GM12878 (cell line): ENCODE measurements around the gene OVOL3. TPM values are rescaled to one million over a fixed set of nuclear protein-coding genes. Genes with fewer than 3 reads are reported as not detected.

Source experiments
- ATAC-seq: fragments of 200-7000 bp; cut with Tn5 transposase; 3 replicates; pipeline ENCODE4 v1.9.1; 2020; ENCODE audit warnings: mild to moderate bottlenecking, moderate library complexity
- BruUV-seq: library from RNA; stranded (reverse); fragments of 400-500 nt; replicated peaks from 2 replicates; lab custom pipeline; 2021; lab: Mats Ljungman, UMichigan
- CTCF ChIA-PET: fragments of 300-600 bp; sonication (Branson Sonifier 250); formaldehyde crosslinking; extraction: SDS; loops from one replicate; lab custom pipeline; 2021; ENCODE audit warnings: inconsistent platforms; lab: Yijun Ruan, JAX
- POLR2A ChIA-PET: fragments of 350-600 bp; formaldehyde crosslinking; extraction: SDS; loops from one replicate; lab custom pipeline; 2021; ENCODE audit warnings: inconsistent platforms; lab: Charles Lee
- RAD21 ChIA-PET: fragments of 300-600 bp; sonication (Branson Sonifier 250); formaldehyde crosslinking; loops from one replicate; lab custom pipeline; 2023; ENCODE audit warnings: antibody characterized with exemption; ENCODE audit not compliant: unreplicated experiment; lab: Charles Lee
- SMC1A ChIA-PET: fragments of 300-600 bp; sonication (Branson Sonifier 250); formaldehyde crosslinking; loops from one replicate; lab custom pipeline; 2023; ENCODE audit not compliant: unreplicated experiment, uncharacterized antibody; lab: Charles Lee
- DNase-seq: peaks from one replicate; pipeline ENCODE4 v3.0.0-alpha.2; 2011; ENCODE audit warnings: low read depth, low spot score
- FAIRE-seq: peaks from 3 replicates; lab custom pipeline; 2011; peaks lifted over from hg19 to GRCh38; lab: Jason Lieb, UNC
- H2AFZ ChIP-seq: 2 replicates; pipeline ENCODE4 v1.6.0; 2011; ENCODE audit warnings: low read depth, low read length, control low read depth; ENCODE audit not compliant: control insufficient read depth
- H3K27ac ChIP-seq: 2 replicates; pipeline ENCODE4 v1.5.1; 2011; ENCODE audit warnings: control low read depth; ENCODE audit not compliant: control insufficient read depth, insufficient read depth
- H3K27me3 ChIP-seq, 2 experiments: replicated peaks in 1 of 2; 2 replicates each; pipeline versions ENCODE4 v1.6.0 to v1.6.1; 2011; ENCODE audit warnings: low read length in 1 of 2; ENCODE audit not compliant: control insufficient read depth in 2 of 2, insufficient read depth in 2 of 2
- H3K36me3 ChIP-seq, 2 experiments: 2 replicates each; pipeline ENCODE4 v1.5.1; 2011; ENCODE audit warnings: low read length in 1 of 2; ENCODE audit not compliant: control insufficient read depth in 2 of 2, insufficient read depth in 2 of 2
- H3K4me1 ChIP-seq: 2 replicates; pipeline ENCODE4 v1.6.1; 2011; ENCODE audit warnings: mild to moderate bottlenecking, low read length, moderate library complexity, mixed read lengths; ENCODE audit not compliant: control insufficient read depth, insufficient read depth
- H3K4me2 ChIP-seq: 2 replicates; pipeline ENCODE4 v1.6.0; 2011; ENCODE audit warnings: control low read depth; ENCODE audit not compliant: control insufficient read depth, insufficient read depth
- H3K4me3 ChIP-seq: fragments of 200-600 bp; sonication (generic); 2 replicates; pipeline ENCODE4 v1.5.1; 2016
- H3K79me2 ChIP-seq: 2 replicates; pipeline ENCODE4 v1.6.0; 2011; ENCODE audit warnings: low read length; ENCODE audit not compliant: control insufficient read depth, insufficient read depth
- H3K9ac ChIP-seq: 2 replicates; pipeline ENCODE4 v1.8.0; 2011; ENCODE audit warnings: low read length, control low read depth, mixed read lengths; ENCODE audit not compliant: control insufficient read depth, insufficient read depth
- H3K9me3 ChIP-seq: replicated peaks from 3 replicates; pipeline ENCODE4 v1.5.1; 2011; ENCODE audit warnings: mild to moderate bottlenecking, low read length; ENCODE audit not compliant: control insufficient read depth, insufficient read depth
- H4K20me1 ChIP-seq: 2 replicates; pipeline ENCODE4 v1.6.0; 2011; ENCODE audit not compliant: control insufficient read depth, insufficient read depth
- BCLAF1 ChIP-seq: fragments of 450-650 bp; IDR thresholded peaks from 2 replicates; pipeline ENCODE4 v1.6.1; 2017; ENCODE audit warnings: antibody characterized with exemption, mild to moderate bottlenecking, moderate library complexity
- CHD4 ChIP-seq: fragments of 200-600 bp; sonication (generic); IDR thresholded peaks from 2 replicates; pipeline ENCODE4 v1.6.1; 2016; ENCODE audit warnings: mild to moderate bottlenecking
- DPF2 ChIP-seq: fragments of 450-650 bp; IDR thresholded peaks from 2 replicates; pipeline ENCODE4 v1.6.1; 2017; ENCODE audit warnings: mild to moderate bottlenecking
- FOXM1 ChIP-seq: IDR thresholded peaks from 2 replicates; pipeline ENCODE4 v1.6.1; 2012; ENCODE audit warnings: low read depth, mild to moderate bottlenecking, inconsistent platforms, low read length, moderate library complexity
- IRF4 ChIP-seq: IDR thresholded peaks from 2 replicates; pipeline ENCODE4 v1.6.1; 2011; ENCODE audit warnings: low read depth, low read length
- JUND ChIP-seq: IDR thresholded peaks from 2 replicates; pipeline ENCODE4 v1.6.1; 2012; ENCODE audit warnings: low read depth, mild to moderate bottlenecking, low read length, improper control_type of control experiment, moderate library complexity
- LARP7 ChIP-seq: fragments of 450-650 bp; IDR thresholded peaks from 2 replicates; pipeline ENCODE4 v1.6.1; 2017; ENCODE audit warnings: mild to moderate bottlenecking
- NFIC ChIP-seq: IDR thresholded peaks from 2 replicates; pipeline ENCODE4 v1.6.1; 2012; ENCODE audit warnings: low read depth, mild to moderate bottlenecking, inconsistent platforms, low read length, moderate library complexity
- NKRF ChIP-seq: fragments of 450-650 bp; conservative IDR thresholded peaks from 2 replicates; pipeline ENCODE4 v1.6.1; 2017; ENCODE audit warnings: mild to moderate bottlenecking, moderate library complexity
- RB1 ChIP-seq: fragments of 450-650 bp; formaldehyde crosslinking; IDR thresholded peaks from 2 replicates; pipeline ENCODE4 v1.6.1; 2017; ENCODE audit warnings: mild to moderate bottlenecking, borderline replicate concordance
- SIN3A ChIP-seq: IDR thresholded peaks from 2 replicates; pipeline ENCODE4 v1.6.1; 2012; ENCODE audit warnings: low read depth, low read length, improper control_type of control experiment
- SMAD1 ChIP-seq: fragments of 450-650 bp; IDR thresholded peaks from 2 replicates; pipeline ENCODE4 v1.6.1; 2018; ENCODE audit warnings: mild to moderate bottlenecking, low read depth; ENCODE audit not compliant: partially characterized antibody
- SMC3 ChIP-seq: IDR thresholded peaks from 2 replicates; pipeline ENCODE4 v1.6.1; 2011; ENCODE audit warnings: low read length, improper control_type of control experiment, borderline replicate concordance
- STAT1 ChIP-seq: fragments of 450-650 bp; conservative IDR thresholded peaks from 2 replicates; pipeline ENCODE4 v1.6.1; 2014; ENCODE audit warnings: antibody characterized with exemption, mild to moderate bottlenecking
- ZZZ3 ChIP-seq: IDR thresholded peaks from 2 replicates; pipeline ENCODE4 v1.6.1; 2011; ENCODE audit warnings: low read depth; ENCODE audit not compliant: control insufficient read depth, insufficient read length
- WGBS: methylation state at CpG from one replicate; pipeline ENCODE4 v1.1.6; 2016; ENCODE audit warnings: low lambda C conversion rate; ENCODE audit not compliant: insufficient replicate concordance, insufficient coverage; ENCODE audit errors: missing lambda C conversion rate; 5-methylcytosine and 5-hydroxymethylcytosine counted together
- in situ Hi-C: fragments of 300-500 bp; cut with MboI; formaldehyde crosslinking; loops from 9 replicates; pipeline ENCODE4 v1.14.3; 2018; ENCODE audit warnings: mixed read lengths
- intact Hi-C: fragments of 100-400 bp; cut with micrococcal nuclease; formaldehyde crosslinking; loops from one replicate; pipeline ENCODE4 v1.14.2; 2022; ENCODE audit not compliant: unreplicated experiment
- polyA plus RNA-seq, 11 experiments: library from polyadenylated mRNA; depleted of rRNA in 4 of 11; unstranded in 6 of 11; stranded (reverse) in 5 of 11; fragments of >200 nt; fragmentation: Nextera tagmentation in 4 of 11; fragmentation: Illumina TruSeq in 1 of 11; extraction: Ambion mirVana in 4 of 11; extraction: Trizol in 1 of 11; gene quantifications; 1 replicate in 1 of 11; 2 replicates in 10 of 11; pipeline versions ENCODE4 v1.2.1 to v1.2.3, GENCODE V29; 2011 to 2016; ENCODE audit warnings: inconsistent platforms in 2 of 11, missing spikeins in 2 of 11, low read depth in 1 of 11
- total RNA-seq, 4 experiments: library from RNA; depleted of rRNA in 3 of 4; stranded (reverse); fragments of >200 nt in 3 of 4; fragmentation: Illumina TruSeq in 1 of 4; extraction: Trizol in 1 of 4; gene quantifications; 2 replicates each; pipeline versions ENCODE4 v1.2.1 to v1.2.3, GENCODE V29; 2013 to 2021
- TF ChIP-seq, protein P1 (sequence below): IDR thresholded peaks from 2 replicates; pipeline ENCODE4 v1.6.1; 2012; ENCODE audit warnings: low read depth, low read length, improper control_type of control experiment
- TF ChIP-seq, protein P2 (sequence below): IDR thresholded peaks from 2 replicates; pipeline ENCODE4 v1.6.1; 2011; ENCODE audit warnings: borderline replicate concordance, low read depth, mild to moderate bottlenecking, moderate library complexity, low read length; ENCODE audit not compliant: insufficient read depth, poor library complexity, severe bottlenecking

The OVOL3 gene
- total and polyA plus RNA-seq, 10 of the 15 experiments (the other 5 are each of a cell fraction or from before 2014, with no cell fraction given): 0.43 TPM; not detected in 9

GRCh38 chr19:36136964-36137686 is 26.2 kb downstream of the OVOL3 start:
- Histone ChIP-seq H3K9ac (no peak overlapping the region), H3K27ac (no peak overlapping the region), H3K4me3 (no peak overlapping the region), H3K4me1 (peaks cover 10% of the 10 kb centered on the region; the same call in 1 of the 2 replicates), H3K4me2 (no peak overlapping the region), H3K79me2 (peaks cover 16% of the 10 kb centered on the region), H3K9me3 (no peaks in the 10 kb centered on the region), H3K36me3 (no peaks in the 10 kb centered on the region), H4K20me1 (peaks cover 6% of the 10 kb centered on the region), H2AFZ (no peak overlapping the region), H3K27me3 (no peaks in the 10 kb centered on the region)
- ChIA-PET RAD21 (interaction anchor here (1.8 kb wide), 1 partner anchor 9 kb away, joined by 6 read pairs; no protein-coding TSS in a partner anchor), POLR2A (interaction anchor here (1.5 kb wide), 1 partner anchor 8 kb away, joined by 4 read pairs; no protein-coding TSS in a partner anchor), CTCF (interaction anchor here (6.3 kb wide), 1 partner anchor 9 kb away, joined by 37 read pairs; no protein-coding TSS in a partner anchor), SMC1A (interaction anchor here (1.3 to 1.4 kb wide), 3 partner anchors 9 to 37 kb away, joined by 3 to 5 read pairs (median 3); partner anchors contain the start of genes POLR2I and TBCB)
- intact Hi-C loops (no loop called here), in situ Hi-C loops (loop anchor here (10.0 kb wide), 1 partner anchor 1458 kb away; the partner anchor contains the start of genes ZNF540 and ZNF571)
- no peak for ATAC-seq
- BruUV-seq: no TSS peak
- DNase-seq: no peak
- 62% methylated on average over 12 of the region's 12 CpGs for WGBS
- FAIRE-seq: no peak
- TF ChIP-seq CHD4: no peak
- TF ChIP-seq, protein P1, sequence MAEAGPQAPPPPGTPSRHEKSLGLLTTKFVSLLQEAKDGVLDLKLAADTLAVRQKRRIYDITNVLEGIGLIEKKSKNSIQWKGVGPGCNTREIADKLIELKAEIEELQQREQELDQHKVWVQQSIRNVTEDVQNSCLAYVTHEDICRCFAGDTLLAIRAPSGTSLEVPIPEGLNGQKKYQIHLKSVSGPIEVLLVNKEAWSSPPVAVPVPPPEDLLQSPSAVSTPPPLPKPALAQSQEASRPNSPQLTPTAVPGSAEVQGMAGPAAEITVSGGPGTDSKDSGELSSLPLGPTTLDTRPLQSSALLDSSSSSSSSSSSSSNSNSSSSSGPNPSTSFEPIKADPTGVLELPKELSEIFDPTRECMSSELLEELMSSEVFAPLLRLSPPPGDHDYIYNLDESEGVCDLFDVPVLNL: no peak
- TF ChIP-seq FOXM1: no peak
- TF ChIP-seq ZZZ3: no peak
- TF ChIP-seq SMAD1: no peak
- TF ChIP-seq IRF4: no peak
- no peak for TF ChIP-seq SMC3
- TF ChIP-seq NKRF: no peak
- TF ChIP-seq SIN3A: no peak
- no peak for TF ChIP-seq RB1
- no peak for TF ChIP-seq BCLAF1
- no peak for TF ChIP-seq LARP7
- no peak for TF ChIP-seq DPF2
- TF ChIP-seq JUND: no peak
- TF ChIP-seq NFIC: no peak
- TF ChIP-seq, protein P2, sequence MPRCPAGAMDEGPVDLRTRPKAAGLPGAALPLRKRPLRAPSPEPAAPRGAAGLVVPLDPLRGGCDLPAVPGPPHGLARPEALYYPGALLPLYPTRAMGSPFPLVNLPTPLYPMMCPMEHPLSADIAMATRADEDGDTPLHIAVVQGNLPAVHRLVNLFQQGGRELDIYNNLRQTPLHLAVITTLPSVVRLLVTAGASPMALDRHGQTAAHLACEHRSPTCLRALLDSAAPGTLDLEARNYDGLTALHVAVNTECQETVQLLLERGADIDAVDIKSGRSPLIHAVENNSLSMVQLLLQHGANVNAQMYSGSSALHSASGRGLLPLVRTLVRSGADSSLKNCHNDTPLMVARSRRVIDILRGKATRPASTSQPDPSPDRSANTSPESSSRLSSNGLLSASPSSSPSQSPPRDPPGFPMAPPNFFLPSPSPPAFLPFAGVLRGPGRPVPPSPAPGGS: no peak
- no peak for TF ChIP-seq STAT1
